ENCODE data around the gene ZFP3. TPM values are rescaled to one million over a fixed set of nuclear protein-coding genes. Genes with fewer than 3 reads are reported as not detected.
"Not testable (repeated sequence)": the region's sequence is repeated elsewhere in the genome, so short reads cannot be mapped to it uniquely, and the experiment has no call there.

The ZFP3 gene
- total RNA-seq: 3.5 and 3.6 TPM in 2 replicates

DNA sequence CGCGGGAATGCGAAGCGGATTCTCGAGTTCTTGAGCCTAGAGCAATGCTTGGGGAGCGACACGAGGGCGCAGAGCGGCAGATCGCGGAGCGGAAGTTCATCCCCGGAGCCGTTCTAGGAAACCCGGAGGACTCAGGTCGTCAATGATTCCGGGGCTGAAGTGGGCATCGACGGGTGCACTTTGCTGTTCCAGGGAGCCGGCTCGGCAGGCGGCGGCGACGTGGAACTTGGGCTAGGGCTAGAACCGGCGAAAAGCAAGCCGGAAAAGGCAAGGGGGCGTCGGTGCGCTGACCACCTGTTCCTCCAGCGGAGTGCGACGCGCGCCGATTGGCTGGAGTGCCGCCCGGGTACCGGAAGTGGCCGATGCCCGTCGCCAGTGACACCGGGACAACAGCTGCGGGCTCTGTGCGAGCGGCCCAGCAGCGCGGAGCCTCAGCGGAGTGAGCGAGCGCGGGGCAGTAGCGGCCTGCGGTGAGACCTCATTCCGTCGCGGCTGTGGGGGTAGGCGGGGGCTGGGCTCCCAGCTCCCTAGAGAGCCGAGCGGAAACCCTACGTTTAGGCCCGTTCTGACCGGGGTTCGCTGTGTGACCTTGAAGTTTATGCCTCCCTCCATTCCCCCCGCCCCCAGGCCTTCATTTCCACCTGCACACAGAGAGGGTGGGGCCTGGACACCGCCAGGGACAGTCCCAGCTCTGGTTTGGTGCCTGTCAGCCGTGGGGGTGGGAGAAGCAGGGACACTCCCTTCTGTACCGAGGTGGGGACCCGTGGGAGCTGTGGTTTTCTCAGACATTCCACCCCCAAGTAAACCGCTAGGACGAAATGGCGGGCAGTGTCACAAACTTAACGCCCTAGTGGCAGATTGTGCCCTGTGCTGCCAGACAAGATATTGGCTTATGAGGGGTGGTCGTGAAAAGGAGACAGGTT is at the start of gene ZFP3:
TSS of gene ZFP3 (plus strand) at position 362 of the 923 bp plus-strand sequence. CDS start 13,038 bp downstream, outside the sequence.
- H3K27me3 ChIP-seq (ENCODE audit: insufficient read depth, low read length): no peaks in the 10 kb centered on the region
- no peak for TF ChIP-seq CTCF (IDR thresholded peaks at IDR 0.05; ENCODE audit: extremely low read depth, low read depth, low read length)
- peaks cover 5% of the 10 kb centered on the region for H3K79me2 ChIP-seq (ENCODE audit: insufficient read depth, low read length)
- H3K27ac ChIP-seq (ENCODE audit: low read depth, low read length): peak within 1 kb of the TSS; percentile 36
- peaks cover 9% of the 10 kb centered on the region for H3K4me1 ChIP-seq (ENCODE audit: insufficient read depth, low read length)
- peak within 1 kb of the TSS; percentile 89 for H3K4me3 ChIP-seq (ENCODE audit: insufficient read depth, low read length)
- peak within 1 kb of the TSS; percentile 83 for H3K4me2 ChIP-seq (ENCODE audit: insufficient read depth, low read length)
- H3K9me3 ChIP-seq (ENCODE audit: low read depth, low read length): no peaks in the 10 kb centered on the region
- no peaks in the 10 kb centered on the region for H3K36me3 ChIP-seq (ENCODE audit: insufficient read depth, low read length)
- H4K20me1 ChIP-seq (ENCODE audit: insufficient read depth, low read length): no peaks in the 10 kb centered on the region
- H2AFZ ChIP-seq (ENCODE audit: low read length): peak within 1 kb of the TSS; percentile 99
- DNase-seq (ENCODE audit: insufficient read length, low spot score, missing footprints): peak; percentile 94

GRCh38 chr17:5030168-5030567 is 48.1 kb upstream of the ZFP3 start:
- not testable (repeated sequence) for H3K4me3 ChIP-seq (ENCODE audit: insufficient read depth, low read length); H2AFZ ChIP-seq (ENCODE audit: low read length); H3K27me3 ChIP-seq (ENCODE audit: insufficient read depth, low read length); H3K36me3 ChIP-seq (ENCODE audit: insufficient read depth, low read length); H3K4me1 ChIP-seq (ENCODE audit: insufficient read depth, low read length); H3K27ac ChIP-seq (ENCODE audit: low read depth, low read length); H3K9me3 ChIP-seq (ENCODE audit: low read depth, low read length); H3K4me2 ChIP-seq (ENCODE audit: insufficient read depth, low read length); DNase-seq (ENCODE audit: insufficient read length, low spot score, missing footprints); H4K20me1 ChIP-seq (ENCODE audit: insufficient read depth, low read length); H3K79me2 ChIP-seq (ENCODE audit: insufficient read depth, low read length)

DNA sequence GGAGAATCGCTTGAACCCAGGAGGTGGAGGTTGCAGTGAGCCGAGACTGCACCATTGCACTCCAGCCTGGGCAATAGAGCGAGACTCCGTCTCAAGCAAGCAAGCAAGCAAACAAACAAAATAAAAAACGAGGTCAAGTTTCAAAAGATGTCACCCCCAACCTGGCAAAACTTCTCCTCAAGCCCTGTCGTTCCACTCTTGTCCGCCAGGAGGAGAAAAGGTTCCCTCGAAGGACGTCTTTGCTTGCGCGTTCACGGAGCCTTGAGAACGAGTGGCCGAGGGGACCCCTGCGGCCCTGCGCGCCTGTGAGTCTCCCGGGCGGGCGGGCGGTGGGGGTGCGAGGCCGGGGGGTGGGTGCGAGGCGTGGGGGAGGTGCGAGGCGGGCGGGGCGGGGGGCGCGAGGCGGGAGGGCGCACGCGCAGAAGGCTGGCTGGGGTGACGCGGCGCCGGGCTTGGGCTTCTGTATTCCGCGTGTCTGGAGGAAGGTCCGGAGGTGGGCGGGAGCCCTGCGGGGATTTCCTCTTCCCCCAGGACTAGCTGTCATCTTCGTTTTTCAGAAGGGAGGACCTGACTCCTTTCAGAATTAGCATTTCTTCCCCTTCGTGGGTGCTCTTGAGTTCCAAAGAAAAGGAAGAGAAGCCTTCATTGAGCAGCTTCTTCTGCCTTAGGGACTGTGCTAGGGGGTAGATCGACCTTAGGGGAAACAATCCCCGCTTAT is 46.7 kb upstream of the ZFP3 start:
- Histone ChIP-seq H3K4me1 (ENCODE audit: insufficient read depth, low read length) (peaks cover 2% of the 10 kb centered on the region), H3K9me3 (ENCODE audit: low read depth, low read length) (no peaks in the 10 kb centered on the region), H3K79me2 (ENCODE audit: insufficient read depth, low read length) (no peaks in the 10 kb centered on the region), H3K27me3 (ENCODE audit: insufficient read depth, low read length) (peaks cover 11% of the 10 kb centered on the region), H3K4me3 (ENCODE audit: insufficient read depth, low read length) (peak overlapping the region; percentile 63), H3K27ac (ENCODE audit: low read depth, low read length) (no peak overlapping the region), H4K20me1 (ENCODE audit: insufficient read depth, low read length) (no peaks in the 10 kb centered on the region), H2AFZ (ENCODE audit: low read length) (peak overlapping the region; percentile 95), H3K4me2 (ENCODE audit: insufficient read depth, low read length) (peak overlapping the region; percentile 86), H3K36me3 (ENCODE audit: insufficient read depth, low read length) (no peaks in the 10 kb centered on the region)
- TF ChIP-seq CTCF (IDR thresholded peaks at IDR 0.05; ENCODE audit: extremely low read depth, low read depth, low read length): peak; percentile 56
- peak; percentile 98 for DNase-seq (ENCODE audit: insufficient read length, low spot score, missing footprints)

DNA sequence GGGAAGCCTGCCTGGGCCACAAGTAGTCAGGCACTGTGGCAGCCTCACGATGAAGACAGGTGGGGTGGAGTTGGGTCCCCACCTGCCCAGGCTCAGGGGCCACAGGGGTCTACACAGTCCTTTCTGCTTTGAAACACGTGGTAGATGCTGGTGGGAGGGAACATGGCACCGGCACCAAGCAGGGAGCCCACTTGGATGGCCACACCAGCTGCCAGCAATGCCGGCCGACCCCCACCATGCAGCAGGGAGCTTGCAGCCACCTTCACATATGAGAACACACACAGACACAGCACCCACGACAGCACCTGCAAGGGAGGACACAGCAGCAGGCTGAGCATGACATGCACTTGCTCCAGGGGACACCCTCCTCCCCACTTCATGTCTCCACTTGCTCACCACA is 45.4 kb upstream of the ZFP3 start:
- H3K79me2 ChIP-seq (ENCODE audit: insufficient read depth, low read length): no peaks in the 10 kb centered on the region
- no peaks in the 10 kb centered on the region for H3K9me3 ChIP-seq (ENCODE audit: low read depth, low read length)
- no peaks in the 10 kb centered on the region for H3K36me3 ChIP-seq (ENCODE audit: insufficient read depth, low read length)
- no peak overlapping the region for H3K4me3 ChIP-seq (ENCODE audit: insufficient read depth, low read length)
- no peak overlapping the region for H3K27ac ChIP-seq (ENCODE audit: low read depth, low read length)
- TF ChIP-seq CTCF (IDR thresholded peaks at IDR 0.05; ENCODE audit: extremely low read depth, low read depth, low read length): no peak
- DNase-seq (ENCODE audit: insufficient read length, low spot score, missing footprints): no peak
- peaks cover 2% of the 10 kb centered on the region for H3K4me1 ChIP-seq (ENCODE audit: insufficient read depth, low read length)
- no peak overlapping the region for H3K4me2 ChIP-seq (ENCODE audit: insufficient read depth, low read length)
- peaks cover 11% of the 10 kb centered on the region for H3K27me3 ChIP-seq (ENCODE audit: insufficient read depth, low read length)
- no peaks in the 10 kb centered on the region for H4K20me1 ChIP-seq (ENCODE audit: insufficient read depth, low read length)
- H2AFZ ChIP-seq (ENCODE audit: low read length): no peak overlapping the region
